GM21529 (cell line): Measurements from ENCODE around the gene ARHGDIB.
A peak's percentile ranks its signal among the peaks of the same experiment; 100 is the strongest.

ENCODE experiments used
- ATAC-seq: cut with Tn5 transposase; IDR thresholded peaks from one replicate; pipeline ENCODE4 v1.9.1; 2021; ENCODE audit not compliant: unreplicated experiment

ARHGDIB gene

GRCh38 chr12:14984036-14984435, 22.6 kb upstream of the ARHGDIB start:
- ATAC-seq, result no peak

- ATAC-seq, result no peak
These were observed 21.6 kb upstream of the ARHGDIB start for GRCh38 chr12:14982991-14983390.

GRCh38 chr12:14982562-14982961, 21.2 kb upstream of the ARHGDIB start:
- ATAC-seq, result no peak

- ATAC-seq, result no peak
These were observed 19.6 kb upstream of the ARHGDIB start for GRCh38 chr12:14981049-14981448.

GRCh38 chr12:14979468-14979867, 18.1 kb upstream of the ARHGDIB start:
- ATAC-seq, result no peak

- ATAC-seq, result no peak
These were observed 15.3 kb upstream of the ARHGDIB start for GRCh38 chr12:14976658-14977057.

- ATAC-seq, result no peak
These were observed 14.1 kb upstream of the ARHGDIB start for GRCh38 chr12:14975457-14975856.

GRCh38 chr12:14974633-14975032, 13.2 kb upstream of the ARHGDIB start:
- no peak for ATAC-seq

GRCh38 chr12:14972816-14973215, 11.4 kb upstream of the ARHGDIB start, which contains the start of gene PDE6H:
Gene PDE6H (plus strand): TSS chr12:14973042. CDS start chr12:14978013, 4,971 bp downstream.
- ATAC-seq, result no peak

GRCh38 chr12:14970473-14970872, 9.1 kb upstream of the ARHGDIB start:
- ATAC-seq, result no peak

- no peak for ATAC-seq
These were observed 7.1 kb upstream of the ARHGDIB start for GRCh38 chr12:14968478-14968877.

- no peak for ATAC-seq
These were observed 3.8 kb upstream of the ARHGDIB start for GRCh38 chr12:14965221-14965620.

GRCh38 chr12:14964406-14964805, 3.0 kb upstream of the ARHGDIB start:
- ATAC-seq, result no peak

- ATAC-seq, result no peak
These were observed 2.1 kb upstream of the ARHGDIB start for GRCh38 chr12:14963520-14963919.

GRCh38 chr12:14962797-14963196, 1.4 kb upstream of the ARHGDIB start:
- no peak for ATAC-seq

GRCh38 chr12:14962153-14962539, 745 bp upstream of the ARHGDIB start:
- no peak for ATAC-seq

- ATAC-seq, result peak; percentile 35
These were observed 594 bp downstream of the ARHGDIB start for GRCh38 chr12:14960548-14961465.

- no peak for ATAC-seq
These were observed 1.4 kb downstream of the ARHGDIB start for GRCh38 chr12:14959916-14960496.

- no peak for ATAC-seq
These were observed 1.9 kb downstream of the ARHGDIB start for GRCh38 chr12:14959463-14959862.

GRCh38 chr12:14959126-14959440, 2.3 kb downstream of the ARHGDIB start:
- ATAC-seq, result no peak

GRCh38 chr12:14958361-14959125, 2.9 kb downstream of the ARHGDIB start:
- ATAC-seq, result no peak
